Epithelial cell of prostate (primary cell): Measurements from ENCODE around the gene FBXO7.

ENCODE experiments used
- DNase-seq: peaks from one replicate; pipeline ENCODE4 v3.0.0-alpha.2; 2011; ENCODE audit warnings: low read depth, low spot score
- H3K27ac ChIP-seq: fragments of 450-650 bp; 2 replicates; pipeline ENCODE4 v1.5.1; 2017; ENCODE audit warnings: mild to moderate bottlenecking

The FBXO7 gene

DNA sequence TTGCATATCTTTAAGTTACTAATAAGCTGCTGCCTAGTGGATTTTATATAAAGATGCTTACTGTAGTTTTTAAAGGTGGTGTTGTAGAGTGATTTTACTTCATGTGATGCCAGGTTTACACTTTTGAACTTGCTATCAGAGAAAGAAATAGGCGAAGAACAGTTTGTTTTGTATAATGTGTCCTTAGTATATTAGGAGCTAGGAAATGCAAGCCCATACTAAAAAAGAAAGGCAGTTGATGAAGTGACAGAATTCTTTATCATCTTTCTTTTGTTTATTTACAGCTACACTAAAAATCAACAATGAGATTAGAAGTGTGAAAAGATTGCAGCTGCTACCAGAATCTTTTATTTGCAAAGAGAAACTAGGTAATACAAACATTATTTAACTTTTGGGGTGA, 12.8 kb downstream of the FBXO7 start:
- no peak for DNase-seq
- H3K27ac ChIP-seq, result no peak overlapping the region

DNA sequence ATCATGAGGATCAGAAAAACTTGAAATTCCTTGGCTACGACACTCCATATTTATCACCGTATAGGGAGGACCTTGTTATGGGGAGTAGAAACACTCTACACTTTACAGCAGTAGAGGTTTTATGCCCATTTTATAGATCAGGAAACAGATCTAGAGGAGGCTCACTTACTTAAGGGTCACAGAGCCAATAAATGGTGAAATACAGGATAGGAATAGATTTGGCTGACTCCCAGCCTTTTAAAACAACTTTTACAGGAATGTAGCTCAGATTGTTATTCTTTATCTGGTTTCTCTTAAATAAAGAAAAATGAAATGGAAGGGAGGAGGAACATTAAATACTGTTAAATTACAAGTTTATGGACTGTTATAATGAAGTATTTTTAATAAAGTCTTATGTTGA, 14.8 kb downstream of the FBXO7 start:
- H3K27ac ChIP-seq, result no peak overlapping the region
- no peak for DNase-seq

DNA sequence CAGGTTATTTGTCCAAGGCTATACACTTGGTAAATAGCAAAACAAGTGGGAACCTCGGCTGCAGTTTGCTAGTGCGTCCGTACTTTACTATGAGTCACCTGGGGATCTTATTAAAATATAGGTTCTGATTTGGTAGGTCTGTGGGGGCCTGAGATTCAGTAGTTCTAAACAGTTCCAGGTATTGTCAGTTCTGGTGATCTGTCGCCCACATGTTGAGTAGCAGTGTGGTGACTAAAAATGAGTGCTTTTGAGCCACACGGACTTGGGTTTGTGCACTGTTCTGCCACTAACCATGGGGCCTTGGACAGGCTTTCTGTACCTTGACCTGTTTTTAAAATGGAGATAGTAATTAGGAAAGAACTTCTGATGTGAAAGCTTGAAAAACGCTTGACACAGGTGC, 15.7 kb downstream of the FBXO7 start:
- H3K27ac ChIP-seq, result no peak overlapping the region

DNA sequence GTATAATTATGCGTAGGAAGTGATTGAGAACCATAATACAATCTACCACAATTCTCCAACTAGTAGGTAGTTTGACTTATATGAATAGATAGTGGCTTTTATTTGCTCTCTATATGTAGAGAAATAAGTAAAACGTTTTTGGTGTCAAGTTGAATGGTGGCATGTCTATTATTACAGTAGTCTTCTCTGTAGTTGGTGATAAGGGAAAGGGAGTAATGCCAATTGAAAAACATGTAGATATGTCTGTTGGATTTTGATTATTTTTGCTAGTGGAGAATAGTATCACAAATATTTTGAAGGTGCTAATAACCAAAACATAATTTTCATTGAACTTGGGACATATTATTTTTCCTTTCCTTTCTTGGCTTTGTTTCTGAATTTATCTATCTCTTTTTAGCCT, 17.5 kb downstream of the FBXO7 start:
- no peak for DNase-seq
- no peak overlapping the region for H3K27ac ChIP-seq

More for the DNA sequence above, 15.7 kb downstream of the FBXO7 start:
- no peak for DNase-seq

DNA sequence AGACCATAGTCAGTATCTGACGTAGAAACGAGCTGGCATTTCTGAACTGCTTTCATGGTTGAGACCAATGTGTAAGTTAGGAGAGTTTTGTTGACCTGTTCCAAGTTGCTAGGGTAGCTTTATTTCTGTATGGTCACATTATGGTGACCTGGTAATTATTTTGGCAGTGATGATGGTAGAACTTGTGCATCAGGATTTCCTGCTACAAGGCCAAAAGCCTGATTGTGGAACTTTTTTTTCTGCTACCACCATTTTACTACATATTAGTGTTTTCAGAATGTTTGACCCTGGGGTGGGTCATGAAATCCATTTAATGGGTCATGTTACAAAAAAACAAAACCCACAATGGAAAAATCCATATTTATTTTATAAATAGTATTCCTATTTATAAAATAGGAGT, 18.9 kb downstream of the FBXO7 start:
- no peak for DNase-seq
- H3K27ac ChIP-seq, result no peak overlapping the region

DNA sequence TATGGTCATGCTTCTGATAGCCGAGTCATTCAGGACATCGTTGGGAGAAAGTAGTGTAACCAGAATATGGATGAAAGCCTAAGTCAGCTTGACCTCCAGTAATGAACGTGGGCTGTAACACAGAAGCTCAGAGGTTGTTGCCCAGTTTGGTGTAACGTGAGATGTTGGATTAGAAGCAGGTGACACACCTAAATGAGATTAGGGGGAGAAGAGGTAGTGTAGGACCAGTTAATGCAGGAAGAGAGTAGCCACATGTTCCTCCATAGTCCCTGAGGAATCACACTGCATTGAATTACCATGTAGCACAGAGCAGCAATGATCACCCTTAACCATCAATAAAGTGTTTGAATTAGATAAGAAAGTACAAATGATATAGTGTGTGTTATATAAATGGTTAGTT, 20.4 kb downstream of the FBXO7 start:
- no peak for DNase-seq
- H3K27ac ChIP-seq, result no peak overlapping the region

DNA sequence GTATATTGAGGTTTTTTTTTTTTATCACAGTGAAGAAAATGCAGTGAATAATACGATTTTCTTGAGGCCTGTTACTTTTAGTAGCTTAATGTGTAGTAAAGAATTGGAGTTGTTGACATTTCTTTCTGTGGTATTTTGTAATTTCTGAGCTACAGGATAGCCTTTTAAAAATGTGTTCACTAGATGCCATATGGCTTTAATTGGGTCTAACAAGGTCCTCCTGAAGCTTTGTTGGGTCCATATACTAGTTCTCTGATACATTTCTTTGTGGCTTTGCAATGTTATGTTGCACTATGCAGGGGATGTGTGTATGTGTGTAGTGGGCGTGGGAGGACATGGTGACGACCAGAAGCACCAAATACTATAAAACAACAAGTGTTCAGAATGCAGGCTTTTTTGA, 25.1 kb downstream of the FBXO7 start:
- no peak overlapping the region for H3K27ac ChIP-seq
- DNase-seq, result no peak

DNA sequence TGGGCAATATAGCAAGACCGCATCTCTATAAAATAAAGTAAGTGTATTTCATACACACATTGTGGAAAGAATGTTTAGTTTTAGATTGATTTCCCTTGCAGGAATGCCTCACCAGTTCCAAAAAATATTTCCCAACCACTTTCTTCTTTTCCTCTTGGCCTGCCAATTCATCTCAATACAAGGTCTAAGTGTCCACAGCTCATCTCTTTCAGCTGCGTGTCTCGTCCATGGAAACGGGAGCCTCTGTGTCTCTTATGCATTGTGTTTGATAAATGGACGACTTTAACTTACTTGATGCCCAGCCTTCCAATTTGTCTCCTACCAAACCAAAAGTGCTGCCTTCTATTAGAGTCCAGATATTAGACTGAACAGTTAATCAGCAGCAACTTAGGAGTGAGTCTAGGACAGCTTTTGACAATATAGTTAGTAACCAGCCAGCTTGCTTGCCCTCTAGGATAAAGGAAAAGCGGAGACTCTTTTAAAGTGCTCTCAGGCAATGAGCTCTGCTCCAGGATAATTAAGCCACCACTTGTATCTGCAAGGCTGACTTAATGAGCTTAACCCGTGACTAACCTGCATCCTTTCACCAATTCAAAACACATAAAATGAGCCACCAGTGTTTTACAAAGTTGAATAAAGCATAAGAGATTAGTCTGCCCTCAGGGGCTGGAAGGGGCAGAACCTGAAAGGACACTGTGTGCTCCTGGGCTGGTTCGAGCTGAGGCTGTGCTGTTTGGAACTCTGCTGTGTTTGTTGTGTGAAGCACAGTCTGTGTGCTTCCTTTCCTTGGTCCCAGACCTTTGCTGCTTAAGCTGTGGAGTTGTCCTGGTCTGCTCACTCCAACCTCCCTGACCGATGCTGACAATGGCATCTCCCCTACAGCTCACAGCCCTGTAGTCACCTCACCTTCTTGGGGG, 27.5 kb downstream of the FBXO7 start:
- no peak for DNase-seq
- no peak overlapping the region for H3K27ac ChIP-seq

DNA sequence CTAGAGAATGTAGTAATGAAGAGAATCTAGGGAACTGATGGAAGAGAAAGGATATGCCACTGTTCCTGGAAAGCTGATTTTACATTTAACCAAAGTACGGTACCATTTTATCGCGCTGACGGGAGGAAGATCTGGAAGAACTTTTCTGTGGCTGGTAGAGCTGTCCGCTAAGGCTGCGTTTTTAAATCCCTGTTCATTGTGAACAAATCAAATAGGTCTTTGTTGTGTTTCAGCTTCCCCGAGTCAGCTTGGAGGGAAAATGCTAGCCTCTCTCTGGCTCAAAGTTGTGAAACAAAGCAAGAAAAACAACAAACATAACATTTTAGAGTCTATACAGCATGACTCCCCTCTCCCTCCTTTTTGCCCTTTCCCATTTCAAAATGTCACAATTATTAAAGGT, 34.4 kb downstream of the FBXO7 start:
- DNase-seq, result no peak

DNA sequence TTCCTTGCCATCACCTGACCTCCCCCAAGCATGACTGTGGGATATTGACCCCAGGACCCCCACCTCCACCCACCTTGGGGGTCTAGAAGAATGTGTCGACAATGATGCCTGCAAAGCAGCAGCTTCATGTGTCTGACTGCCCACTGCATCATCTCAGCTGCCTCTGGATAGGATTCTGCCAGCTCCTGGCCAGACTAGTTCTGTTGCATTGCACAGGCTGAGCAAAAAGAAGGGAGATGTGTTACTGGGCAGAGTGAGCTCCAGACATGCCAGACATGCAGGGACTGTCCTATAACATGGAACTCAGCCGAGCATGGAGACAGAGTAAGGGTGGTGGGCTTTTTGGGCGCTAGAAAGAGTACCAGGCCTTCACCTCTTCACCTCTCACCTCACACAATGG, 36.7 kb downstream of the FBXO7 start:
- no peak overlapping the region for H3K27ac ChIP-seq
- no peak for DNase-seq

More for the DNA sequence above, 34.4 kb downstream of the FBXO7 start:
- no peak overlapping the region for H3K27ac ChIP-seq

DNA sequence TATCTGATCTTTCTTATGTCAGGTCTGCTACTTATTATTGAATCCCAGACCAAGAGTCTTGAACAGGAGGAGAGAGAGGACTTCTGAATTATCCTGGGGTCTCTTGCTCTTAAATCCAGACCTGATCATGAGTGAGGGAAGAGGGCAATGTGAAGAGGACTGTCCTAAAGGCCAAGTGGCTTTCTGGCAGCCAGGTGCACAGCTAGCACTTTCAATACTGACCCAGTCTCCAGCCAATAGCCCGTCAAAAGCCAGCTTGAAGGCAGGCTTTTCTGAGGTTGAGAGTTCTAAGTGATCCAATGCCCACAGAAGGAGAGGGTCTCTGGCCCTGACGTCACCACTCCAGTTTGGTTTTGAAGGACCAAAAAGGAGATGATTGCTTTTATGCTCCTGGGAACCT, 37.2 kb downstream of the FBXO7 start:
- no peak for DNase-seq
- H3K27ac ChIP-seq, result no peak overlapping the region

DNA sequence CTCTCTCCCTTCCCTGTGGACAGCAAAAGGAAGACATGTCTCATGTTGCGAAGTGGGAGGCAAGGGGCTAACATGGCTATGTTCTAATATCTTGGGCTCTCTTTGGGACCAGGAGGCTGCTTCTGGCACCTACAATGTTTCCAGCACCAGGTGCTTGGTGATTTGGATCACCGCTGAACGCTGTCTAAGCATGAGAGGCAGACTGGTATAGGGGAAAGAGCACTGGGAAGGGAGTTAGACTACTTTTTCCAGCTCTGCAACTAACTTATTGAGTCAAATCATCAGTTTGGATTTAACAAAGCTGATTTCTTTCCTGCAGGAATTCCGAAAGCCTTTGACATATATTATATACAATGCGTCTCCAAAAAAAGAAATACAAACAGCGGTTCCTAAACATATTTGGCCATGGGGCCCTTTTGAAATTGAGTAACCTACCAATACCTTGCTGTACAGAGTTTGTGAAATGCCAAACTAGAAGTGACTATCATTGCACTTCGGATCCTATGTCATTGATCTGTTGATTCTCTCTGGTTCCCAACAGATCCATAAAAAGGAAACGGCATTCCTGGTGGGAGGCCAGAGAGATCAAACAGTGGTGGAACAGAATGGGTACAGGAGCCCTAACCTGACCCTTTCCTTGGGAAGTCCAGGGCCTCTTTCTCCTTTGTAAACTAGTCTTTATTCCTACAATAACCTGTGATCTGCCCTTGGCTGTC, 37.8 kb downstream of the FBXO7 start:
- H3K27ac ChIP-seq, result no peak overlapping the region
- DNase-seq, result no peak

DNA sequence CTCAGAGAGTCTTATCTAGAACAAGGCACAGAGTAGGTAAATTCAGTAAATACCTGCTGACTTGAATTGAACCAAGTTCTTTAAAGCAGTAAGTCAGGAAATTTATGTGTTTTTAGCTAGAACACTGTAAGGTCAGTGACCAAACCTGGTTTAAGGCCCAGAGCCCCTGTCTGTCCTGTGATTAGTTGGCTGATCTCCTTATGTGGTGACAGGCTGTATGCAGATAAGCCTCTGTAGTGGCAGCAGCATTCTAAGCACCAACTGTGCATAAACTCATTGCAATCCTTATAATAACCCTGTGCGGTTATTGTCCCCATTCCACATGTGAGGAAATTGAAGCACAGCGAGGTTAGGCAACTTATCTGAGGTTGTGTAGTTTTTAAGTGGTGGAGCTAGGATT, 40.5 kb downstream of the FBXO7 start:
- DNase-seq, result no peak
- no peak overlapping the region for H3K27ac ChIP-seq

DNA sequence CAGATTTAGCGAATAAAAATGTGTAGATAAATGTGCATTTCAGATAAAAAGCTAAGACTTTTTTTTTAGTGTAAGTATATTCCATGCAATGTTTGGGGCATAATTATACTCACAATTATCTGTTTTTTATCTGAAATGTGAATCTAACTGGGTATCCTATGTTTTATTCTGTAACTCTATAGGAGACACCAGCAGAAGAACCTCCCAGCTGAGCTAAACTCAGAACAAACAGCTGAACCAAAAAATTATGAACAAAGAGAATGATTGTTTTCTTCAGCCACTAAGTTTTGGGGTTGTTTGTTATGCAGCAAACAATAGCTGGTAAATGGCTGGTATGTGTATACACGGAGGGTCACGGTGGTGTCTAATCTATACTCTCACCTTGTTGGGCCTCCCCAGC, 42.9 kb downstream of the FBXO7 start:
- H3K27ac ChIP-seq, result no peak overlapping the region
- DNase-seq, result no peak

DNA sequence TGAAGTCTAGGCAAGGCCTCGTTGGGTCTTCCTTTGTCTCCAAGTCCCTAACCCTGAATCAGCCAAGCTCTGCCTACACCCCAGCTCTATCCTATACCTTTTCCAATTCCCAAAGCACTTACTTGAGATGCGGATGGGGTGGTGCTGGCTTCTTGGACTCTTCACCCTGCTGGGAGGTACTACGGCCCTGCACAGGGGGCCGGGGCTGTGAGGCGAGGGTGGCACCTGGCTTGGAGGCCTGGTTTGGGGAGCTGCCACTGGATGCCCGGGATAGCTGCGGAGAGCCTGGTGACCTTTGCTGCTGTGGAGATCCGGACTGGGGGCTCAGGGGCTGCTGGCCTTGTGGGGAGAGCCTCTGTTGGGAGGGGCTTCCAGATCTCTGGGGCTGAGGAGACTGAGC, 43.3 kb downstream of the FBXO7 start:
- no peak for DNase-seq
- no peak overlapping the region for H3K27ac ChIP-seq

DNA sequence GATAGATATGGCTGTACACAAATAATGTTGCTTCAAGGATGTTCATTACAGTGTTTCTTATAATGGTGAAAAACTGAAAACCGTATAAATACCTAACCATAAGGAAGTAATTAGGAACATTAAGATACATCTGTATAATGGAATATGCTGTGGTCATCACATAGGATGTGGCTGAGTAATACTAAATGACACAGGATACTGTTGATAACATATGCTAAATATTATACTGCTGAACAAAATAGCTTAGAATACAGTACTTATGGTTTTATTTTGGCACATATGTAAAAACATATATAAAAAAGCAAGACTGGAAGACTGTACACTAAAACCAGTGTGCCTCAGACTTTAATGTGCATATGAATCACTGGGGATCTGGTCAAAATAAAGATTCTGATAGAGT, 43.8 kb downstream of the FBXO7 start:
- no peak for DNase-seq
- H3K27ac ChIP-seq, result no peak overlapping the region

DNA sequence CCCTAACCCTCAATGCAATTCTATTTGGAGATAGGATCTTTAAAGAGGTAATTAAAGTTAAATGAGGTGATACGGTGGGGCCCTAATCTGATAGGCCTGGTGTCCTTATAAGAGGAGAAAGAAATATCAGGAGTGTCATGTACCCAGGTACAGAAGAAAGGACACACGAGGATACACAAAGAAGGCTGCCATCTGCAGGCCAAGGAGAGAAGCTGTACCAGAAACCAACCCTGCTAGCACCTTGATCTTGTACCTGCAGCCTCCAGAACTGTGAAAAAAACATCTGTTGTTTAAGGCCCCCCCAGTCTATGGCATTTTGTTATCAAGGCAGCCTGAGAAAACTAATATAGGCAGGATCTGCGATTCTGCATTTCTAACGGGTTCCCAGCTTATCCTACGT, 44.2 kb downstream of the FBXO7 start:
- DNase-seq, result no peak
- H3K27ac ChIP-seq, result no peak overlapping the region

DNA sequence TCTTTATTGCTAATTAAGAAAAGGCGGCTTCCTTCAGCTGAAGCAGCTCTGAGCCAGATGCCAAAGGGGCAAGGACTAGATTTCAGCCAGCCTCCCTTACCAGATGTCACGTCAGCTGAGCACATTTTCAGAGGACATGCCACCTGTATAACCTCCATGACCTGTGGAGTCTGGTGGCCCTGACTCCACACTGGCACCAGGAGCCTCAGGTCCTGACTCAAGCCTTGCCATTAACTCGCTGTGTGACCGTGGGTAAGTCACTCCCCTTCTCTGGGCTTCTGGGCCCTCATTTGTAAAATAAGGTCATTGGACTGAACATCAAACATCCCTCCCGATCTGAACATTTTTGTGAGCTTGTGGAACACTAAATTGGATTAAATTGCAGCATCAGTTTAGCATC, 46.0 kb downstream of the FBXO7 start:
- no peak for DNase-seq
- H3K27ac ChIP-seq, result no peak overlapping the region

DNA sequence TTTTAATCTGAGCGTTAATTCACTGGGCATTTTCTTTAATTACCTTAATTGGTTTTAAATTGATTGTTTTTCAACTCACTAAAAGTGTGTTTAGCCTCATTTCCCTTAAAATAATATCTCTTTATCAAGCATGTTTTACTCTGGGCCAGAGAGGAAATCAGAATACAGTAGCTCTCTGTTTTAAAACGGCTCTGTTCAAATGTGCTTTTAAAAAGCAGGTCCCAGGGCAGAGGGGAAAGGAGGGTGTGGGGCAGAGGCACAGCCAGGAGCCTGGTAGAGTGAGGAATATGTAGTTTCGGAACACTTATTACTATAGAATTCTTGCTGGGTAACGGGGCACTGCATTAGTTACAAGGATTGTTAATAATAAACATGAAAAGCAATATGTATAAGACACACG, 47.6 kb downstream of the FBXO7 start:
- H3K27ac ChIP-seq, result no peak overlapping the region
- DNase-seq, result no peak

DNA sequence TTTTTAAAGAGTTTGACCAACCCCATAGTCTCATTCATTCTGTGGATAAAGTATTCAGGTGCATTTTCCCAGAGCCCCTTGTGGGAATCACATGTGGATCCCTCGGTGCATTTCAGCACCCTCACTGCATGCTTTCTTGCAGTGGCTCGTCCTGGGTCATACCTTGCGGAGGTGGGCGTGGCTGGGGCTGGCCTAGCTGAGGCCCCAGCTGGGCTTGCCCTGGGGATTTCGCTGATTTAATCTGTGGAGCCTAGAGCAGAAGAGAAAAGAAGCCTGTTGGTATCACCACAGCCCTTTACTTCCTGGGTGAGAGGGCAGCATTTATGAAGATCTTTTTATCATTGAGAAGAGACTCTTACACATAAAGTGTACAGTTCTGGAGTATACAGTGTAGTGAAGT, 53.1 kb downstream of the FBXO7 start:
- H3K27ac ChIP-seq, result no peak overlapping the region

DNA sequence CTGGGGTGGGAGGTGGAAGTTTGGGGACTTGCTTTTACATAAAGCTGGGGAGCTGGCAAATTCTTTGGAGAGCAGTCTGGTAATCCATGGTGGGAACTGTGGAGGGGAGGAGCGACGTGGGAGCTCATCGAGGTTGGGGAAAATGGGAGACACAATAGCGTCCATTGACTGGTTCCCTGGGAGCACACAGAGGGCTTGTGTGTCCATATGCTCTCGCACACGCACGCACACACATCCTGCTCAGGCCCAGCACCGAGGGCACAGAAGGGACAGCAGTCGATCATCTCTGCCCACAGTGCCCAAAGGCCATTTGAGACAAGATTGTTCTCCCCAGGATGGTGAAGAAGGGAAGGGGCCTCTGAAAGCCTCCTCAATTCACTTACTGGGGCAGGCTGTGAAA, 53.7 kb downstream of the FBXO7 start:
- no peak overlapping the region for H3K27ac ChIP-seq
- DNase-seq, result no peak

More for the DNA sequence above, 53.1 kb downstream of the FBXO7 start:
- no peak for DNase-seq
